GM11168 (cell line): Measurements from ENCODE around the gene CDK5RAP3.
"Not testable (repeated sequence)": the region's sequence is repeated elsewhere in the genome, so short reads cannot be mapped to it uniquely, and the experiment has no call there.

Experiments
- in situ Hi-C: fragments of 300-500 bp; cut with MboI; formaldehyde crosslinking; loops from one replicate; pipeline ENCODE4 v1.12.0; 2022; ENCODE audit warnings: low sequenced_read_pairs; ENCODE audit not compliant: unreplicated experiment

Gene CDK5RAP3

DNA sequence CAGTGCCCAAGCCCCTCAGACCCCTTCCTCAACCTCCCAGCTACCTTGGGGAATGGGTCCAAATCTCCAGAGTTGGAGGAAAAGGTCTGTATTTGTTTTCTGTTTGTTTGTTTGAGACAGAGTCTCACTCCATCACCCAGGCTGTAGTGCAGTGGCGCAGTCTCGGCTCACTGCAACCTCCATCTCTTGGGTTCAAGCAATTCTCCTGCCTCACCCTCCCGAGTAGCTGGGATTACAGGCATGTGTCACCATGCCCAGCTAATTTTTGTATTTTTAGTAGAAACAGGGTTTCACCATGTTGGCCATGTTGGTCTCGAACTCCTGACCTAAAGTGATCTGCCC, 46.9 kb downstream of the CDK5RAP3 start:
- in situ Hi-C loops: not testable (repeated sequence)

DNA sequence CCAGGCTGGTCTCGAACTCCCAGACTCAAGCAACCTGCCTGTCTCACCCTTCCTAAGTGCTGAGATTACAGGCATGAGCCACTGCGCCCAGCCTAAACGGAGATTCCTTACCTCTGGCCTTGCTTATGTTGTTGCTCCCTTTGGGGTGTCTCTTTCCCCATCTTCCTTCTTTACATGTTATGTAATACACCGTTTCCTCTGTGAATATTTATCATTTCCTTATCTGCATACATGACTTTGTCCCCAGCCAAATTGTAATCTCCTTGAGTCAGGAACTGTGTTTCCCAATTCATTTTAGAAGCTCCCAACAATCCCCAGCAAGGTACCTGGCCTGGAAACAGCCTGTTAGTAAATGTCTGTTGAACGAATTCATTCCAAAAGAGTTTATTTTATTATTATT, 51.0 kb downstream of the CDK5RAP3 start:
- in situ Hi-C loops: no loop called here

DNA sequence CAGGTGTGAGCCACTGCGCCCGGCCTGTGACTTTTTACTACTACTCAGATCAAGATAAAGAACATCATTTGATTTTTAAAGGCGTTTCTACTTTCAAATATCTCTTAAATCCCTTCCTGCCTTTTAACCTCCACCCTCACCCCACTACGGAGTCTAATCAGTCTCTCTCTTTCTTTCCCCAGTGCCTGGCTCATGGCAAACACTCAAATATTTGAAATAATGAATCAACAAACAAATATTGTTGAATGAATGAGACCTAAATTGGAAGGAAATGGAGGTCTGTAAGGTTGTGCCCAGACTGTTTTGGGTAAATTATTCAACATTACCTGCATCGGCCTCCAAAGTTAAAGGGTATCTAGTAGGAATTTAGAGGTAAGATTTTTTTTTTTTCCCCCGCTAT, 52.0 kb downstream of the CDK5RAP3 start:
- in situ Hi-C loops: no loop called here

DNA sequence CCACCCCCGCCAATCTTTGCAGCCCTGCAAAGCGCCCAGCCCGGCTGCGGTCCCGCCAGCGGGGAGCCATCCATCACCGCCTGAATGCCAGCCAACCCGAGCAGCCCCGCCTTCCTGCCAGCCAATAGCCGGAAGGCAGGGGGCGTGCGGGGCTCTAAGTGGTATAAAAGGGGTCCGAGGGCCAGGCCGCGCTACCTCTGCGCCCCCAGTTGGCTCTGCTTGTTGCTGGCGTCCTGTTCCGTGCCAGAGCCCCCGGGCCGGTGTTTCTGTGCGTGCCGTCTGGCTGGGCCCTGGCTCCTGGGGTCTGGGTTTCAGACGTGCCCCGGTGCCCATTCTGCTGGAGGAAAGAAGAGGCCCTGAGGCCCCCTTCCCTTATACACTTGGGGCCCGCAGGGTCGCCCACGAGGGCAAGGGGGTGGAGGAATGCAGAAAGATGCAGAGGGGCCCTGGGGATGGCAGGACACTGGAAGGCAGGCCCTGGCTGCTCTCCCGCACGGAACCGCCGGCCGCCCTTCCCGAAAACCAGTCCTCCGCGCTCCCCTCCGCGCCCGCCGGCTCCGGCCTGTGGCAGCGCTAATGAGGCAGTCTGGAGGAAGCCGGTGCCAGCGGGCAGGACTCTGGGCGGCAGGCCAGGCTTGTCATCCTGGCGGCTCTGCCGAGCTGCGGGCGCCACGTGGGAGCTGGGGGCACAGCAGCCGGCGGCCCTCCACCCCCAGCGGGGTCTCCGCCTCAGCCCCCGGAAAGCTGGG, 52.7 kb downstream of the CDK5RAP3 start:
- in situ Hi-C loops: no loop called here

DNA sequence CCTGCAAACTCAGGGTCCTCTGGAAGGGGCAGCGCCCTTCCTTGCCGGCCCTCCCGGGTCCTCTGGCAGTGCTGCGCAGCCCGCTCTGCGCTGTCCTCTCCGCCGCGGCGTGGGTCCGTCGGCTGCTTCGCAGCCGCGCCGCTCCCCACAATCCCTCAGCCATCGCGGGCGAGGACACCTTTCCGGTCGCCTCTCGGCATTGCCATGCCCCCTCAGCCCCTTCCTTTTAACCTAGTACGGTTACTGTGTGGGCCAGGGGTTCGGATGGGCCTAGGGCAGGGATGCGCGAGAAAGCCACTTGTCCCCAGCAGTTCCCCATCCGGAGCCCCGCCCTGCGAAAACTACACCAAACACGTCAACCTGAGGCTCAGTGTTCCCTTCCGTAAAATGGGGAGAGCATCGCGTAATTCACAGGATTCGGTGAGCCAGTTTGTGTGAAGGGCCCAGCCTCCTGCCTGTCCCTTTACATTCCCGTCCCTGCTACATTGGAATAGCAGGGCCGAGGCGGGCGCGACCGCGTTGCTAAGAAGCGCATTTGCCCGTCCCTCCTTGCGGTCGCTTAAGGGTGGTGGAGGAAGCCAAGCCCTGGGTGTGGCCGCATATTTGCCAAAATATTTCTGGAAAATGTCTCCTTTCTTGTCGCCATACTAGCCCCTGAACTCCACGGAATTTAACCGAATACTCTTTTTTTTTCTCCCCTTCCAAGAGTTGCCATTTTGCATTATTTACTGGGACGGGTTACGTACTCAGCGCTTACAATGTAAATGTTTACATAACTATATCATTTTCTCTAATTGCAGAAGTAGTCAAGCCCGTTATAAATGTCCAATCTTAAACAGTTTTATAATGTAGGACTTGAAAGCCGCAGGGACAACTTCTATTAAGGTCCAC, 53.5 kb downstream of the CDK5RAP3 start:
- in situ Hi-C loops: no loop called here

DNA sequence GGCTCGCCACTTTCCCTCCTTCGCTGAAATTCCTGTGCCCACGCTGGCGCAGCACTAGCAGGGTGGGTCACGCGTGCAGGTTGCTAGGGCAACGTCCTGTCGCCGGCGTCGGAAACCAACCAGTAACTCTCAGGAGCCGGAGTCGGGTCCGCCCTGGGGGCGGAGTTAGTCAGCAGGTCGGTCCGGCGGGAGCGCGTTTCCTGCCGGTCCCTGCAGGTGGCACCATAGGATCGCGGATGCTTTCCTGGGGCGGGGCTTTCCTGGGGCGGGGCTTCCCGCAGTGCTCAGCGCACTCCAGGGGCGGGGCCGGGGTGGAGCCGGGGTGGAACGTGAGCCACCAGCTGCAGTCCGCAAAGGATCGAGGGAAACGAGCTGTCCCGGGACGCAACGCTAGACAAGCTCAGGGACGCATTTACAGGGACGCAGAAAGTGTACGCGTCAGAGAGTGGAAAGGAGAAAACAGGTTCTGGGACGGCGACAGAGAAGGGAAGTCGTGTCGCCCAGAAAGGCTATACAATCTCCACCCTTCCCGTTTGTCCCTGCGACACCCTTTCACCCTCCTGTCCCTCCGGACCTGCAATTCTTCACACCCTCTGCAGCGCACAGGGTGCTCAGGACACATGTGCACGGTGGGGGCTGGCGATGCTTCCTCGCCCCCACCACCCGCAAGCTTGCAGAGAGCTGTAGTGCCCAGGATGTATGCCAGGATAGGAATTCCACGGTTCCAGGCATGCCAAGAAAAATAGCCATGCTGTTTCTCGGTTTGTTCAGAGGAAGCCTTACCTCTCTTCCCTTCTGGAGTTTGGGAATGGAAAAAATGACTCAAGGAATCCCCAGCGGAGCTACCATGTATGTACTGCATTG, 54.4 kb downstream of the CDK5RAP3 start:
- in situ Hi-C loops: no loop called here

DNA sequence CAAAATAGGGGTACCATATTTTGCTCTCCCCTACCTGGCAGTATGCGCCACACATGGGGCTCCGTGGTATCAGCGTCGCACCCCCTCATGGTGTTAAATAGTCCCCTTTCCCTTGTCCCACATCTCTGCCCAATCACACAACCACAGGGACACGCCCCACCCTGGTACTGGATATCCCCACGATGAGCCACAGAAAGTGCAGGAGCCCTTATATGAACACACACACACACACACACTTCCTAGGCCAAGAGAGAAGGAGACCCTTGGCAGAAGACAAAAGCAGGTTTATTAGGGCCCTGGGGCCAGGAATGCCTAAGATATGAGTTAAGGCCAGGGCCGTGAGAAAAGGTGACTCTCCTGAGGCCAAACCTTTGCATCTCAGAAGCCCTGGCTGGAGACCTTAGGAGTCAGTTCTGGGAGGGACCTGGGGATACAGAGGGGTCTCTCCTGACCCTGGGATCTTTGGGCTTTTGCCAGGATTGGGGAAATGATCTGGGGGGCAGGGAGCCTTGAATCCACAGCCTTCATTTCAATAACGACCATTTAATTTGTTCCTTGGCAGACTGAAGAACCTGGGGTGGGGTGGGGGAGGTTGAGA, 55.1 kb downstream of the CDK5RAP3 start:
- in situ Hi-C loops: no loop called here

DNA sequence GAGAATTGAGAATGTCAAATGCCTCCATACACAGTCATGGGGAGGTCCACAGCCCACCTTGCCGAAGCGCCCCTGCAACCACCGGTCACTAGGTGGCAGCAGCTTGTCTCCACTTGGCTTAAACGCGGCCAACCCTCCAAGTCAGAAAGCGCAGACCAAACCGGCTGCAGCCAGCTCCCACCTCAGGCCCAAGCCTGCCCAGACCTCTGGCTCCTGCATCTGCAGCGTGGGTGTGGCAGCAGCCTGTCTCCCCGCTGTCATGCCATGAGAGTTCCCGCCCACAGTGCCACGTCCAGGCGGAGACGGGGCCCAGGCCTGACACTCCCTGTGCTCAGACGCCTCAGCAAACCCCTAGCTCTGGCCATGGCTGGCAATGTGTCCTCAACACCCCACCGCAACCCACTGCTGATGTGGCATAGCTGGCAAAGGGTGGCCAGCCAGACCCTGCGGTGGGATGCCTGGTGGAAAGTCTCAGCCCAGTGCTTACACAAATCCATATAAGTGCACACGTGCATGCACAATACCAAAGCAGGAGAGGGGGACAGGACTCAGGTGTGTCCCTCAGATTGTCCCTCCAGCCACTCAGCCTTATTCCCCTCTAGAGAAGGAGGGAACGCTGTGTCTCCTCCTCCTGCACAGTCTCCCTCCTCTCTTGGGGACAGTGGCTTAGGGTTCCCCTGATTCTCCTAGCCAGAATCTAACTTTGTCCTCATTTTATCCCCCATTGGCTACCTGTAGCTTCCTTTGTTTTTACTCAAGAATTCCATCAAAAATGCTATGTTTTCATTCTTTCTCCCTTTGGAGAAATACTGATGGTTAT, 55.8 kb downstream of the CDK5RAP3 start:
- in situ Hi-C loops: no loop called here

DNA sequence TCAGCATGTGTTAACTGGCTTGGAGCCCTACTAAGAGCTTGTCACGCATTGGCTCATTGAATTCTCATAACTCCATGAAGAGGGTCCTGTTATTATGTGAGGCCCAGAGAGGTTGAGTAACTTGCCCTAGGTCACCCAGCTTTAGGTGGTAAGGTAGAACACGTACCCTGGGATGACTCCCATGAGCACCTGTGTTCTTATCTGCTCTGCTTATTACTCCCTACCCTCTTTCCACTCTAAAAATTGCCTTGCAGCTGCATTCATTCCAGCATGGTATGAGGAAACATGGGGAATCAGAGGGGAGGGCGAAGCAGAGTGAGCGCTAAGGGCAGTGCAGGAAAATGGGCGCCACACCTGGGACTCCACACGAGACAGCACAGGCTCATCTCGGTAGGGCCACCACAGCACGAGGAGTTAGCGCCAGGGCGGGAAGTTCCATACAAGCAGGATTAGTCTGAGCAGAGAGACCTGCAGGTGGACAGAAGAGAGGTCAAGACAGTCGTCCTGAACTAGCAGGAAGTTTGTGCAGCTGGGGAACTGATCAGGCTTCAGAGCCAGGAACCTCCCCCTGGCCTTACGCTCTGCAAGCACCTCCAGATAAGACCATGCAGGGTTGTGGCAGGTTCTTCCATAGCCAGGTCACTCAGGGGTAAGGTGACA, 56.5 kb downstream of the CDK5RAP3 start:
- in situ Hi-C loops: no loop called here

DNA sequence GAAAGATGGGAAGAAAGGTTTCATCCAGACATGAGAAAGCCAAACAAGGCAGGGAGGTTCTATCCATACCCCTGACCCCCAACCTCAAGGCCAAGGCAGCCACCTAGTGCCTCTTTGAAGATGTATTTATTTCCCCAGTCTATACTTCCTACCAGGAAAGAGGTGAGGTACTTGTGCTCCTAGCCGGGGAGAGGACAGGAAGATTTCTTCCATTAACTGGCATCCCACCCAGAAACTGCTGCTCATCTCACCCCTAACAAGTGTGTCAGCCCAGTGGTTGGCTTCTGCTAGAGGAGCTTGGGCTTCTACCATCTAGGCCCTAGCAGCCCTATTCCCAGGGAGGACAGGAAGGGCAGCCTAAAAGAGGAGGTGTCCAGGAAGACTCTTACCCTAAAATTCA, 57.8 kb downstream of the CDK5RAP3 start:
- in situ Hi-C loops: no loop called here

DNA sequence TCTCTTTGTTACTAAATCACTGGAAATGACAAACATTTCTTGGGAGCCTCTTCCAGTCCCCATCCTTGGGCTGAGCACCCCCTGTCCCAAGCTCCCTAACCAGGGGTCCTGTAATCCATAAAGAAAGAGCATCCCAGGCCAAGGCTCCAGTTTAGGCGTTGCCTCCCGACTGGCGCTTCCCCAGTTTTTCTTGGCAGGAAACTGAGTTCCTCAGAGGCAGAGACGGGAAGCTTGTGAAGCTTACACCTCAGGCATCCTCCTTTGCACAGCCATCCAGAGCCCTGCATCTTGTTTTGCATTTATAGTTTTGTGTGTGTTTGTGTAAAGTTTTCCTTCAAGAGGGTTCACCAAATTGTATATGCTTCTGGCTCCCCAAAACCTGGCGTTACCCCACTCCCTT, 59.6 kb downstream of the CDK5RAP3 start:
- in situ Hi-C loops: loop anchor here (5.0 kb wide), 1 partner anchor 37 kb away; no protein-coding TSS in a partner anchor
